ENCODE measurements around the gene CAMSAP2.

The CAMSAP2 gene

GRCh38 chr1:200901350-200901749, 162.7 kb downstream of the CAMSAP2 start:
- in situ Hi-C loops (cut with HindIII; ENCODE audit: low sequenced_read_pairs) = no loop called here
- no peak overlapping the region for H3K4me3 ChIP-seq (ENCODE audit: low read depth, low read length)
- no peak for DNase-seq (ENCODE audit: low read depth, low spot score)
- TF ChIP-seq CTCF (IDR thresholded peaks at IDR 0.05; ENCODE audit: low read depth, low read length) = no peak

GRCh38 chr1:200901796-200902444, 163.2 kb downstream of the CAMSAP2 start:
- no peak for TF ChIP-seq CTCF (IDR thresholded peaks at IDR 0.05; ENCODE audit: low read depth, low read length)
- H3K4me3 ChIP-seq (ENCODE audit: low read depth, low read length) = no peak overlapping the region
- no peak for DNase-seq (ENCODE audit: low read depth, low spot score)
- in situ Hi-C loops (cut with HindIII; ENCODE audit: low sequenced_read_pairs) = no loop called here

- no peak for TF ChIP-seq CTCF (IDR thresholded peaks at IDR 0.05; ENCODE audit: low read depth, low read length)
- in situ Hi-C loops (cut with HindIII; ENCODE audit: low sequenced_read_pairs) = no loop called here
- H3K4me3 ChIP-seq (ENCODE audit: low read depth, low read length) = no peak overlapping the region
- no peak for DNase-seq (ENCODE audit: low read depth, low spot score)
Measured at GRCh38 chr1:200903793-200904192, 165.1 kb downstream of the CAMSAP2 start.

GRCh38 chr1:200904772-200905171, 166.1 kb downstream of the CAMSAP2 start:
- H3K4me3 ChIP-seq (ENCODE audit: low read depth, low read length) = no peak overlapping the region
- in situ Hi-C loops (cut with HindIII; ENCODE audit: low sequenced_read_pairs) = no loop called here
- DNase-seq (ENCODE audit: low read depth, low spot score) = no peak
- no peak for TF ChIP-seq CTCF (IDR thresholded peaks at IDR 0.05; ENCODE audit: low read depth, low read length)

GRCh38 chr1:200905411-200906052, 166.8 kb downstream of the CAMSAP2 start:
- TF ChIP-seq CTCF (IDR thresholded peaks at IDR 0.05; ENCODE audit: low read depth, low read length) = no peak
- H3K4me3 ChIP-seq (ENCODE audit: low read depth, low read length) = no peak overlapping the region
- peak; percentile 20 for DNase-seq (ENCODE audit: low read depth, low spot score)
- in situ Hi-C loops (cut with HindIII; ENCODE audit: low sequenced_read_pairs) = no loop called here

GRCh38 chr1:200906491-200906890, 167.8 kb downstream of the CAMSAP2 start:
- in situ Hi-C loops (cut with HindIII; ENCODE audit: low sequenced_read_pairs) = no loop called here
- no peak for DNase-seq (ENCODE audit: low read depth, low spot score)
- TF ChIP-seq CTCF (IDR thresholded peaks at IDR 0.05; ENCODE audit: low read depth, low read length) = no peak
- H3K4me3 ChIP-seq (ENCODE audit: low read depth, low read length) = no peak overlapping the region
